Thyroid gland (tissue), 4 donors: Measurements from ENCODE around the gene ERG. TPM values are rescaled to one million over a fixed set of nuclear protein-coding genes. Genes with fewer than 3 reads are reported as not detected.

Experiments
- DNase-seq, 2 donors: peaks; one replicate each; pipeline ENCODE4 v3.0.0-alpha.2; 2019
- H3K27ac ChIP-seq, 3 donors: fragments of 200-600 bp; sonication (generic); 1 replicate in 2 of 3; 2 replicates in 1 of 3; pipeline ENCODE4 v1.5.1; 2016 to 2019; ENCODE audit warnings: mild to moderate bottlenecking in 1 of 3, moderate library complexity in 1 of 3
- H3K27me3 ChIP-seq: fragments of 200-600 bp; sonication (generic); one replicate; pipeline ENCODE4 v1.5.1; 2019
- H3K36me3 ChIP-seq, 2 donors: fragments of 200-600 bp; sonication (generic); one replicate each; pipeline ENCODE4 v1.5.1; 2016 to 2019
- H3K4me1 ChIP-seq, 2 donors: fragments of 200-600 bp; sonication (generic); one replicate each; pipeline ENCODE4 v1.5.1; 2017 to 2019
- H3K4me3 ChIP-seq, 3 donors: fragments of 200-600 bp; sonication (generic); replicated peaks in 1 of 3; 1 replicate in 2 of 3; 2 replicates in 1 of 3; pipeline ENCODE4 v1.5.1; 2016; ENCODE audit warnings: mild to moderate bottlenecking in 1 of 3
- H3K9me3 ChIP-seq: fragments of 200-600 bp; sonication (generic); one replicate; pipeline ENCODE4 v1.5.1; 2017
- CTCF ChIP-seq, 6 experiments: fragments of 200-600 bp in 3 of 6; fragments of 450-650 bp in 3 of 6; sonication (generic) in 3 of 6; IDR thresholded peaks; one replicate each; pipeline ENCODE4 v1.5.1; 2016 to 2019; ENCODE audit warnings: antibody characterized with exemption in 6 of 6, mild to moderate bottlenecking in 2 of 6, inconsistent platforms in 1 of 6, moderate library complexity in 1 of 6
- POLR2A ChIP-seq, 2 donors: fragments of 450-650 bp; IDR thresholded peaks; one replicate each; pipeline ENCODE4 v1.6.1; 2017; ENCODE audit warnings: antibody characterized with exemption in 2 of 2, mild to moderate bottlenecking in 2 of 2, moderate library complexity in 1 of 2
- WGBS, 2 donors: methylation state at CpG; one replicate each; pipeline ENCODE4 v1.1.5; 2017; 5-methylcytosine and 5-hydroxymethylcytosine counted together
- intact Hi-C: fragments of 100-400 bp; cut with DNase I; formaldehyde crosslinking; loops from one replicate; pipeline ENCODE4 v1.15.1; 2023
- total RNA-seq, 4 donors: library from RNA; depleted of rRNA; stranded (reverse); fragments of >200 nt; gene quantifications; one replicate each; pipeline ENCODE4 v1.2.3, GENCODE V29; 2016

Gene ERG
- total RNA-seq, 4 donors from 2014 or later = 9.9 to 25.1 (median 18.2) TPM

DNA sequence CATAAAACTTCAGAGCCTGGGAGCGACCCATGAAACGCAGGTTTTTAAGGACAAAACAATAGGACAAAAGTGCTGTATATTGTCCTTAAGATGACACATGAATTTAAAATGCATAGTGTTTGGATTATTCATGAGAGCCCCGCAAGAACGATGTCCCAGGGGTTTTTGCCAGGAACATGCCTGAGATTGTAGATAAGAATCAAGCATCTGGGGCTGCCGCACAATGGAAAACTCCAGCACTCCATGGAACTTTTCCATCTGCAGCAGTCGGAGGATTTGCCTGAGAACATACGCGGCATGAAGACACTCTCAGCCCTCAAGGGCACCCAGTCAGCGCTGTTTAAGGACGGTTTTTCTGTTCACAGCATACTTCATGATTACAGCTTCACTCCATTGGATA lies 5.3 kb upstream of the ERG start:
- Histone ChIP-seq H3K27ac (peak overlapping the region in 1 of 3 donors; percentile 15), H3K27me3 (no peaks in the 10 kb centered on the region), H3K9me3 (no peaks in the 10 kb centered on the region), H3K4me1 (no peaks in the 10 kb centered on the region), H3K4me3 (no peak overlapping the region), H3K36me3 (no peaks in the 10 kb centered on the region)
- intact Hi-C loops = loop anchor here (10.0 kb wide), 3 partner anchors 161 to 631 kb away; no protein-coding TSS in a partner anchor
- WGBS, 2 donors = 38 to 39% methylated on average over 10 of the region's 10 CpGs
- DNase-seq = no peak
- TF ChIP-seq POLR2A (IDR thresholded peaks at IDR 0.05) = no peak
- no peak for TF ChIP-seq CTCF (IDR thresholded peaks at IDR 0.05)

DNA sequence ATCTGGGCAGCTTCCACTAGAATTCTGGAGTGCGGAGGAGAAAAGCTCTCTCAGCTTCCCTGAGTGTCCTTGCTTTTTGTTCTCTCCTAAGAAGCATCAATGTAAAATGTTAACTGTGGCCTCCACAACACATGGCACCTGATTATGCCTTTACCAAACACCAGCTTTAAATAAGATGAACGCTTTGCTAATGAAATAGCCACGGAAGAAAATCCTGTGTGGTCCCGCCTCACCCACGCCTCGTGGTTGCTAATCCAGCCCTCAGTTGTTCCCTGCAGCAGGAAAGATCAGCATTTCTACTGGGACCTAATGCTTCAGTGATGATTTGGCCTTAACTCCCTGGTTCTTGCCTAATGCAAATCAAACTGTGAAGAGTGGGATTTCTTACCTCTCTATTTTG lies 1.8 kb upstream of the ERG start:
- no peak overlapping the region for H3K4me3 ChIP-seq
- intact Hi-C loops = loop anchor here (10.0 kb wide), 3 partner anchors 165 to 635 kb away; no protein-coding TSS in a partner anchor
- H3K9me3 ChIP-seq = no peaks in the 10 kb centered on the region
- 73 to 83% methylated on average over 6 of the region's 6 CpGs for WGBS, 2 donors
- TF ChIP-seq CTCF (IDR thresholded peaks at IDR 0.05) (no peak), POLR2A (IDR thresholded peaks at IDR 0.05) (no peak)
- peak overlapping the region in 2 of 3 donors; percentile 5 to 20 for H3K27ac ChIP-seq
- no peak for DNase-seq
- H3K36me3 ChIP-seq = no peaks in the 10 kb centered on the region
- H3K4me1 ChIP-seq = no peaks in the 10 kb centered on the region
- no peaks in the 10 kb centered on the region for H3K27me3 ChIP-seq

DNA sequence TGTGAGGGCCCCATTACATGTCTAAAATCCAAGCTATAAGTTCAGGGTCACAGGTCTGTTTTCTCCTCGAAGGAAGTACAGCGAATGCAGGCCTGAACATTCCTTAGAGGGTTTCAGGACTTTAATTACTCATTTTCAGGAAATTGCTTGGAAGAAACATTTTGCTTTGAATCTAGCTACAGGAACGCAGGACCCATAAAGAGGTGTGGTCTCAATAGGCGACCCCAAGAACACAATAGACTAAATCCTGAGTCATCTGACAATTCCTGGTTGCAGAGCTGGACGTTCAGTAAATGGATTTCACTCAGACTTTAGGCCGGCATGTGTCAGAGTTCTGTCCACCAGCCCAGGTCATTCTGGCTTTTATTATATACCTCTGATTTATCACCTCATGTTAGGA lies 1.0 kb upstream of the ERG start:
- intact Hi-C loops = no loop called here
- 75 to 79% methylated on average over 6 of the region's 6 CpGs for WGBS, 2 donors
- H3K4me3 ChIP-seq = no peak overlapping the region

DNA sequence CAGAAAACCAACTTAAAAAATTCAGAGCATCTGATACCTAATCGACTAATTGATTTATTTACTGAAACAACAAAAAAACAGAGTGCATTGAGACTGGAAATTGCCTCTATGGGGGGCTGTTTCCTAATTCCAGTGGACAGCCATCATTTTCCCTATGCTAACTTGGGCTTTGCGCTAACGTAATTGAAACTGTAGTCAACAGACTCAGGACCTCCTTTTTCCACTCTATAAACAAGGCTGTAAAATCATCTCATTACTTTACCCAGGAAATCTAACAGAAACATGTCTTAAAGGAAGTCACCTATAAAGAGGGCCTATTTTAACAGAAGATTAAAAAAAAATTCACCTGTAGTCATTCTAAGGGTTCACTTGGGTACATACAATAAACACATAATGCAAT lies 2.1 kb downstream of the ERG start:
- no peaks in the 10 kb centered on the region for H3K9me3 ChIP-seq
- TF ChIP-seq CTCF (IDR thresholded peaks at IDR 0.05) (no peak), POLR2A (IDR thresholded peaks at IDR 0.05) (no peak)
- intact Hi-C loops = no loop called here
- 76 to 77% methylated on average over 3 of the region's 3 CpGs for WGBS, 2 donors
- no peak for DNase-seq
- H3K27ac ChIP-seq = peak overlapping the region; percentile 3 to 85 (median 37)
- no peaks in the 10 kb centered on the region for H3K27me3 ChIP-seq
- peak overlapping the region in 1 of 3 donors; percentile 15 for H3K4me3 ChIP-seq
- H3K4me1 ChIP-seq = peaks cover 0 to 5% of the 10 kb centered on the region in 2 donors
- no peaks in the 10 kb centered on the region for H3K36me3 ChIP-seq

More for the DNA sequence above, 1.0 kb upstream of the ERG start:
- Histone ChIP-seq H3K27me3 (no peaks in the 10 kb centered on the region), H3K9me3 (no peaks in the 10 kb centered on the region), H3K27ac (peak overlapping the region in 2 of 3 donors; percentile 24 to 54), H3K36me3 (no peaks in the 10 kb centered on the region), H3K4me1 (peaks cover 0 to 5% of the 10 kb centered on the region in 2 donors)
- no peak for TF ChIP-seq CTCF (IDR thresholded peaks at IDR 0.05)
- no peak for TF ChIP-seq POLR2A (IDR thresholded peaks at IDR 0.05)
- DNase-seq = no peak

DNA sequence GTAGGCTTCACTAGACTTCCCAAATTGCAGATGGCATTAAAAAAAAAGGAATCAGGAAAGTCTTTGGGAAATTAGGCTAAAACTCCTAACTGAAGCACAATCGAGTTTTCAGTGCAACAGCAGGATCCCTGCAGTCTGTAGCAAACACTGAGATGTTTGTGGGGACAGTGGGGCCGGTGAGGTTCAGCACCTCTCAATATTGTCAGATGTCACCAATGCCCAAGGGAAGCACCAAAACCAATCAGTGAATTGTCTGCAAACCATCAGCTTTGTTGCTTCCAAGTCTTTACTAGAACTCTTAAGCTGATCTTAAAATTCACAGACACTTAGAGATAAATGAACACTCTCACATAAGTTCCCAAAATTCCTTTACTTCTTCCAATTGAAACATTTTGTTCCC lies 2.6 kb downstream of the ERG start:
- Histone ChIP-seq H3K9me3 (no peaks in the 10 kb centered on the region), H3K4me1 (peaks cover 0 to 5% of the 10 kb centered on the region in 2 donors), H3K36me3 (no peaks in the 10 kb centered on the region), H3K27ac (peak overlapping the region in 2 of 3 donors; percentile 37 to 85), H3K4me3 (peak overlapping the region in 1 of 3 donors; percentile 15), H3K27me3 (no peaks in the 10 kb centered on the region)
- 62 to 76% methylated on average over 2 of the region's 2 CpGs for WGBS, 2 donors
- TF ChIP-seq POLR2A (IDR thresholded peaks at IDR 0.05) = no peak
- intact Hi-C loops = no loop called here
- no peak for DNase-seq
